Bone marrow (tissue), 2 donors: ENCODE results near the gene DNASE2B.

Experiments
- DNase-seq, 2 donors: peaks; one replicate each; lab custom pipeline; 2025; lab: John Stamatoyannopoulos, UW

Gene DNASE2B

GRCh38 chr1:84452436-84452835 lies 54.2 kb downstream of the DNASE2B start:
- no peak for DNase-seq

- no peak for DNase-seq
These were observed 63.8 kb downstream of the DNASE2B start for GRCh38 chr1:84462118-84462517.
